ENCODE results near the gene MBTD1. TPM values are rescaled to one million over a fixed set of nuclear protein-coding genes. Genes with fewer than 3 reads are reported as not detected.

MBTD1 gene
- total and polyA plus RNA-seq, 2 of the 8 experiments (the other 6 are each of a cell fraction or from before 2014, with no cell fraction given), result 20.3 to 51.4 TPM

GRCh38 chr17:51191895-51192294, 68.0 kb downstream of the MBTD1 start:
- Histone ChIP-seq H3K23me2 (ENCODE audit: low read depth, low read length) (no peaks in the 10 kb centered on the region), H3K14ac (ENCODE audit: insufficient read length) (no peak overlapping the region), H3K56ac (replicated peaks; ENCODE audit: insufficient read length, low read depth, low read length) (no peak overlapping the region), H3K27ac (ENCODE audit: low read depth, low read length) (no peak overlapping the region), H3K27me3 (replicated peaks in 1 of 4; ENCODE audit: control insufficient read depth in 3 of 4, extremely low read depth in 1 of 4, insufficient read depth in 3 of 4, low read length in 3 of 4) (no peaks in the 10 kb centered on the region), H3K79me2 (ENCODE audit: control insufficient read depth in 1 of 2, insufficient read depth in 2 of 2, low read length in 2 of 2) (no peaks in the 10 kb centered on the region), H2AFZ (ENCODE audit: low read length) (no peak overlapping the region), H4K91ac (replicated peaks; ENCODE audit: insufficient read length, low read length) (no peak overlapping the region), H2BK12ac (ENCODE audit: low read depth, low read length) (no peak overlapping the region), H3K18ac (ENCODE audit: extremely low read depth, low read length) (no peak overlapping the region), H3K79me1 (ENCODE audit: low read depth, low read length) (no peaks in the 10 kb centered on the region), H3K4ac (replicated peaks; ENCODE audit: insufficient read length, low read depth, low read length) (no peak overlapping the region), H4K20me1 (replicated peaks in 1 of 2; ENCODE audit: control insufficient read depth in 1 of 2, insufficient read depth in 2 of 2, low read length in 2 of 2) (peaks cover 0 to 1% of the 10 kb centered on the region in 2 experiments), H2BK20ac (ENCODE audit: low read length) (no peak overlapping the region), H3K4me1 (replicated peaks in 1 of 4; ENCODE audit: control insufficient read depth in 3 of 4, insufficient read depth in 4 of 4, low read length in 3 of 4) (no peaks in the 10 kb centered on the region), H3K4me2 (ENCODE audit: insufficient read depth in 1 of 2, low read depth in 2 of 2, low read length in 2 of 2) (no peak overlapping the region), H2BK15ac (ENCODE audit: low read length) (no peak overlapping the region), H3K23ac (ENCODE audit: insufficient read length) (no peak overlapping the region), H2AK5ac (ENCODE audit: low read depth, low read length) (no peak overlapping the region), H3K36me3 (ENCODE audit: control insufficient read depth in 2 of 4, insufficient read depth in 4 of 4, low read length in 3 of 4) (peaks cover 17 to 75% (median 38%) of the 10 kb centered on the region in 4 experiments), H4K5ac (ENCODE audit: insufficient read length, low read depth, low read length) (no peak overlapping the region), H3K4me3 (ENCODE audit: extremely low read depth in 1 of 4, insufficient read depth in 2 of 4, low read depth in 3 of 4, low read length in 4 of 4) (no peak overlapping the region), H3K9ac (replicated peaks in 1 of 4; ENCODE audit: extremely low read depth in 1 of 4, low read depth in 3 of 4, low read length in 3 of 4) (no peak overlapping the region), H2BK5ac (ENCODE audit: low read depth, low read length) (no peak overlapping the region), H3K9me3 (ENCODE audit: insufficient read depth in 2 of 2, low read depth in 1 of 2, low read length in 1 of 2) (no peaks in the 10 kb centered on the region; a peak in 1 of 4 replicates), H4K8ac (ENCODE audit: extremely low read depth, insufficient read depth, low read length) (no peak overlapping the region), H2BK120ac (replicated peaks; ENCODE audit: low read depth, low read length) (no peak overlapping the region)
- WGBS, 2 experiments (ENCODE audit: extremely low coverage in 1 of 2, insufficient coverage in 1 of 2, insufficient read length in 1 of 2, insufficient replicate concordance in 2 of 2, low coverage in 1 of 2, low lambda C conversion rate in 2 of 2, missing lambda C conversion rate in 1 of 2), result 94% methylated on average over 2 of the region's 2 CpGs; no CpG with 5 or more reads in 1 of the 2 experiments
- ChIA-PET CTCF (ENCODE audit: partially characterized antibody) (no interaction called here), POLR2A (ENCODE audit: partially characterized antibody) (no interaction called here)
- FAIRE-seq, result no peak
- DNase-seq (ENCODE audit: low read depth in 1 of 2, low spot score in 2 of 2), result no peak
- TF ChIP-seq NANOG (IDR thresholded peaks at IDR 0.05; ENCODE audit: insufficient read depth, low read depth, low read length, poor library complexity, severe bottlenecking), result no peak
- no peak for TF ChIP-seq TAF1 (IDR thresholded peaks at IDR 0.05; ENCODE audit: low read depth, low read length)
- no peak for TF ChIP-seq RFX5 (IDR thresholded peaks at IDR 0.05; ENCODE audit: borderline replicate concordance, low read depth, low read length)
- TF ChIP-seq BRCA1 (IDR thresholded peaks at IDR 0.05; ENCODE audit: low read depth, low read length), result no peak
- TF ChIP-seq SIRT6 (IDR thresholded peaks at IDR 0.05; ENCODE audit: low read length), result no peak
